Urinary bladder (tissue), 4 donors: ENCODE measurements around the gene IST1. TPM values are rescaled to one million over a fixed set of nuclear protein-coding genes. Genes with fewer than 3 reads are reported as not detected.

Source experiments
- DNase-seq: peaks from one replicate; pipeline ENCODE4 v3.0.0-alpha.2; 2015; ENCODE audit errors: extremely low spot score
- H3K27ac ChIP-seq: one replicate; pipeline ENCODE4 v1.5.1; 2013; ENCODE audit warnings: low read depth, mild to moderate bottlenecking, moderate library complexity
- H3K36me3 ChIP-seq: one replicate; pipeline ENCODE4 v1.6.1; 2013; ENCODE audit warnings: mild to moderate bottlenecking, moderate library complexity; ENCODE audit not compliant: insufficient read depth
- H3K4me1 ChIP-seq: one replicate; pipeline ENCODE4 v1.6.1; 2013; ENCODE audit warnings: mild to moderate bottlenecking, moderate library complexity; ENCODE audit not compliant: insufficient read depth
- H3K4me3 ChIP-seq: one replicate; pipeline ENCODE4 v1.5.1; 2013; ENCODE audit warnings: low read depth, low read length
- WGBS: extraction: QIAGEN DNeasy Blood & Tissue Kit; methylation state at CpG from one replicate; pipeline ENCODE4 v1.1.7; 2013; 5-methylcytosine and 5-hydroxymethylcytosine counted together
- polyA plus RNA-seq: library from polyadenylated mRNA; stranded (reverse); fragments of 200-250 nt; gene quantifications from one replicate; pipeline ENCODE4 v1.2.3, GENCODE V29; 2013
- total RNA-seq: library from RNA; depleted of rRNA; stranded (reverse); fragments of >200 nt; gene quantifications from one replicate; pipeline ENCODE4 v1.2.3, GENCODE V29; 2014
- donor health status: healthy with polysubstance abuse.
- donor health status: healthy.

IST1 gene
- total and polyA plus RNA-seq, 2 donors: 137 to 183 TPM

- no peak for DNase-seq
- H3K4me3 ChIP-seq: no peak overlapping the region
- H3K4me1 ChIP-seq: no peaks in the 10 kb centered on the region
- no peaks in the 10 kb centered on the region for H3K36me3 ChIP-seq
- no peak overlapping the region for H3K27ac ChIP-seq
- WGBS: 95% methylated on average over 4 of the region's 4 CpGs
These were observed 76.2 kb downstream of the IST1 start for GRCh38 chr16:71971571-71971970.

- Histone ChIP-seq H3K27ac (no peak overlapping the region), H3K4me1 (no peaks in the 10 kb centered on the region), H3K4me3 (no peak overlapping the region), H3K36me3 (no peaks in the 10 kb centered on the region)
- 88% methylated on average over 3 of the region's 3 CpGs for WGBS
- no peak for DNase-seq
These were observed 77.0 kb downstream of the IST1 start for GRCh38 chr16:71972356-71972755.

DNA sequence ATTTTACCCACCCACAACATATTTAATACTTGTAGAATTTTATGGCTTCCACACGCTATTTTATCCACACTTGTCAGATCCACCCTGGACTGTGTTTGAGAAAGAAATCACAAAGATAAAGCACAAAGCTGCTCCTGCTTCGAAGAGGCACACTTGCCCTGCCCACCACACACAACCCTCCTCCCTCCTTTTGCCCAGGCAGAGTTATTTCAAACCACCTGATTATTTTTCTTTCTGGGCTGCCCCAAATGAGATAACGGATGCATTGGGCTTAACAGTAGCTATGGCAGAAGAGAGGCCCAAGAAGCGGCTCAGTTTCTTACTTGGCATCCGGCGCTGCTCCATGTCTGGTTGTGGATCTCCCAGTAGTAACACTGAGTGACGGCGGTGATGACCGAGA, 77.7 kb downstream of the IST1 start:
- DNase-seq: no peak
- 68% methylated on average over 9 of the region's 9 CpGs for WGBS
- Histone ChIP-seq H3K36me3 (no peaks in the 10 kb centered on the region), H3K27ac (no peak overlapping the region), H3K4me3 (no peak overlapping the region), H3K4me1 (no peaks in the 10 kb centered on the region)

DNA sequence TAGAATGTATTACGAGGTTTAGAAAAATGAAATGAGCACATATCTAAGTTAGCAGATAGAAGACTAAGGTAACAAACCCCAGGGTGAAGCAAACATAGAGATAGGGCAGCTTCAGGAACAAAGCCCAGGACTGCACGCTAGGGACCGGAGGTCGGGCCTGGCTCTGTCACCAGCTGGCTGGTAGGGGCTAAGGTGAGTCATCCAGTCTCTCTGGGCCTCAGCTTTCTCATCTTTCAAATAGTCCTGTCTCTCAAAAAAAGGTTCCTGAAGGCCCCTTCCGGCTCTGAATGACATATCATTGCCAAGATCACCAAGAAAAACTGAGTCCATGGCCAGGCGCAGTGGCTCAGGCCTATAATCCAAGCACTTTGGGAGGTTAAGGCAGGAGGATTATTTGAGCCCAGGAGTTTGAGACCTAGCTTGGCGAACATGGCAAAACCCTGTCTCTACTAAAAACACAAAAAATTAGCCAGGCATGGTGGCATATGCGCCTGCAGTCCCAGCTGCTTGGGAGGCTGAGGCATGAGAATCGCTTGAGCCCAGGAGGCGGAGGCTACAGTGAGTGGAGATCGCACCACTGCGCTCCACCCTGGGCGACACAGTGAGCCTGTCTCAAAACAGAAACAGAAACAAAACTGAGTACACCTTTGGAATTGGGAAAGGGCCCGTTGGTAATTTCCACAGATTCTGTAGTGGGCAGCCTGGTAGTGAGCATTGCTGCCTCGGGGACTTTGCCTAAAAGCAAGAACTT, 78.9 kb downstream of the IST1 start:
- Histone ChIP-seq H3K36me3 (no peaks in the 10 kb centered on the region), H3K27ac (no peak overlapping the region), H3K4me1 (no peaks in the 10 kb centered on the region), H3K4me3 (no peak overlapping the region)
- whole genome bisulfite sequencing: 91% methylated on average over 15 of the region's 15 CpGs
- DNase-seq: no peak

Other genes with a start within 250 kb of the IST1 start
- gene PHLPP2, start 170.8 kb upstream of the IST1 start, total RNA-seq: 10.5 TPM
- 4.2 TPM for gene PHLPP2, start 170.8 kb upstream of the IST1 start, polyA plus RNA-seq
- gene AP1G1, start 86.7 kb upstream of the IST1 start, total RNA-seq: 100 TPM
- 21.8 TPM for gene AP1G1, start 86.7 kb upstream of the IST1 start, polyA plus RNA-seq
- gene ATXN1L, start 49.6 kb upstream of the IST1 start, total RNA-seq: 17.9 TPM
- 18.0 TPM for gene ATXN1L, start 49.6 kb upstream of the IST1 start, polyA plus RNA-seq
- gene ZNF821, start 11.3 kb upstream of the IST1 start, total RNA-seq: 5.8 TPM
- gene ZNF821, start 11.3 kb upstream of the IST1 start, polyA plus RNA-seq: 4.9 TPM
- 0.11 TPM for gene PKD1L3, start 104.9 kb downstream of the IST1 start, total RNA-seq
- gene PKD1L3, start 104.9 kb downstream of the IST1 start, polyA plus RNA-seq: 0.03 TPM
- 3.9 TPM for gene DHODH, start 113.2 kb downstream of the IST1 start, total RNA-seq
- gene DHODH, start 113.2 kb downstream of the IST1 start, polyA plus RNA-seq: 7.1 TPM
- gene HP, start 159.0 kb downstream of the IST1 start, total RNA-seq: 0.95 TPM
- gene HP, start 159.0 kb downstream of the IST1 start, polyA plus RNA-seq: 40.2 TPM
- gene HPR, start 167.7 kb downstream of the IST1 start, total RNA-seq: not detected
- gene HPR, start 167.7 kb downstream of the IST1 start, polyA plus RNA-seq: 0.60 TPM
- gene TXNL4B, start 198.1 kb downstream of the IST1 start, total RNA-seq: 16.2 TPM
- 7.7 TPM for gene TXNL4B, start 198.1 kb downstream of the IST1 start, polyA plus RNA-seq
- 38.6 TPM for gene DHX38, start 198.3 kb downstream of the IST1 start, total RNA-seq
- 44.1 TPM for gene DHX38, start 198.3 kb downstream of the IST1 start, polyA plus RNA-seq